Measurements from ENCODE around the gene GBP3. TPM values are rescaled to one million over a fixed set of nuclear protein-coding genes. Genes with fewer than 3 reads are reported as not detected.
A peak's percentile ranks its signal among the peaks of the same experiment; 100 is the strongest.

GBP3 gene
- total and polyA plus RNA-seq, 7 experiments from 2014 or later = 11.1 to 39.9 (median 17.7) TPM

GRCh38 chr1:89064632-89065031, 42.0 kb upstream of the GBP3 start:
- Histone ChIP-seq H3K4me1 (ENCODE audit: control insufficient read depth in 2 of 2, insufficient read depth in 2 of 2, low read length in 2 of 2) (peaks cover 17 to 26% of the 10 kb centered on the region in 2 donors), H3K4me3 (ENCODE audit: low read length) (peak overlapping the region; percentile 56), H3K36me3 (ENCODE audit: control insufficient read depth in 2 of 3, insufficient read depth in 3 of 3, low read length in 3 of 3) (peaks cover 0 to 12% (median 4%) of the 10 kb centered on the region in 3 experiments), H3K27ac (ENCODE audit: low read depth, low read length) (peak overlapping the region; percentile 89), H3K9me3 (ENCODE audit: control insufficient read depth in 2 of 3, low read length in 3 of 3) (no peaks in the 10 kb centered on the region), H3K27me3 (ENCODE audit: control insufficient read depth in 2 of 2, insufficient read depth in 2 of 2, low read length in 2 of 2) (no peaks in the 10 kb centered on the region)
- Mint-ChIP-seq H3K4me3 (peak overlapping the region; percentile 89 to 97 (median 94)), H3K9me3 (no peaks in the 10 kb centered on the region), H3K4me1 (peaks cover 45 to 72% (median 60%) of the 10 kb centered on the region in 7 donors), H3K27me3 (no peaks in the 10 kb centered on the region), H3K36me3 (peaks cover 0 to 49% (median 31%) of the 10 kb centered on the region in 5 donors), H3K27ac (peak overlapping the region; percentile 90 to 98 (median 95))
- ATAC-seq (peak; percentile 69), DNase-seq (peak in 3 of 9 donors; percentile 4 to 7 (median 6))
- POLR2A ChIA-PET = interaction anchor here (0.6 to 4.2 kb wide), 9 partner anchors 8 to 212 kb away, joined by 3 to 29 read pairs (median 6); partner anchors contain the start of genes GBP2 and GBP3
- intact Hi-C loops (cut with micrococcal nuclease) = loop anchor here (1.0 to 5.0 kb wide), 11 partner anchors 30 to 393 kb away; partner anchors contain the start of genes GBP3 (in 2 of the 2), GBP2 (in 1 of the 2), GTF2B (in 1 of the 2) and KYAT3 (in 1 of the 2)
- CTCF ChIA-PET = interaction anchor here (1.0 to 1.4 kb wide), 4 partner anchors 21 to 208 kb away, joined by 3 to 4 read pairs (median 4); partner anchors contain the start of genes GBP3 and GBP5

DNA sequence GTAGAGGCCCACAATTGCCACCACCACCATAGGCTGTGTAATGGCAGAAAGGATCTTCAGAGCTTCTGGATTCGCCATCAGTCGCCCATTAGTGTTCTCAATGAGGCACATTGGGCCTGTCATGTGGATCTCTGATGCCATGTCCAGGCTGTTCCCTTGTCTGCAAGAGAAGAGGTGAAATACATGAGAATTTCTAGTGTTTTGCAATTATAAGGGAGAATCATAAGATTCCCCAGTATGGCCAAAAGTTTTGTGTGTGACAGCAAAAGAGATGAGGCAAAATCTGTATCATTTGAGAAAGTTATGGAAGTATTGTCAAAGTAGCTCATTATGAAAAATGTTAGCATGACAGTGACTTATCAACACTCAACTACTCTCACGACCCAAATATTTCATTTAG, 40.4 kb upstream of the GBP3 start:
- ATAC-seq (no peak), DNase-seq (no peak)
- Mint-ChIP-seq H3K27ac (peak overlapping the region in 7 of 9 donors; percentile 17 to 96 (median 44)), H3K4me3 (peak overlapping the region; percentile 89 to 97 (median 94)), H3K27me3 (no peaks in the 10 kb centered on the region), H3K36me3 (peaks cover 5 to 58% (median 41%) of the 10 kb centered on the region in 5 donors), H3K4me1 (peaks cover 40 to 61% (median 53%) of the 10 kb centered on the region in 7 donors), H3K9me3 (no peaks in the 10 kb centered on the region)
- Histone ChIP-seq H3K36me3 (ENCODE audit: control insufficient read depth in 2 of 3, insufficient read depth in 3 of 3, low read length in 3 of 3) (peaks cover 4 to 27% (median 17%) of the 10 kb centered on the region in 3 experiments), H3K27ac (ENCODE audit: low read depth, low read length) (peak overlapping the region; percentile 29), H3K4me1 (ENCODE audit: control insufficient read depth in 2 of 2, insufficient read depth in 2 of 2, low read length in 2 of 2) (peaks cover 17 to 26% of the 10 kb centered on the region in 2 donors), H3K9me3 (ENCODE audit: control insufficient read depth in 2 of 3, low read length in 3 of 3) (no peaks in the 10 kb centered on the region), H3K4me3 (ENCODE audit: low read length) (peak overlapping the region; percentile 56), H3K27me3 (ENCODE audit: control insufficient read depth in 2 of 2, insufficient read depth in 2 of 2, low read length in 2 of 2) (no peaks in the 10 kb centered on the region)
- intact Hi-C loops (cut with micrococcal nuclease) = loop anchor here in 1 of 2 donors (5.0 kb wide), 1 partner anchor 59 kb away; no protein-coding TSS in a partner anchor
- CTCF ChIA-PET = no interaction called here
- POLR2A ChIA-PET = interaction anchor here (0.7 to 4.2 kb wide), 5 partner anchors 11 to 224 kb away, joined by 3 to 29 read pairs (median 3); partner anchors contain the start of genes GBP3 and GBP5

GRCh38 chr1:89060091-89060490, 37.4 kb upstream of the GBP3 start:
- H3K27ac ChIP-seq (ENCODE audit: low read depth, low read length) = no peak overlapping the region
- H3K9me3 ChIP-seq (ENCODE audit: control insufficient read depth in 2 of 3, low read length in 3 of 3) = no peaks in the 10 kb centered on the region
- CTCF ChIA-PET = no interaction called here
- H3K27me3 ChIP-seq (ENCODE audit: control insufficient read depth in 2 of 2, insufficient read depth in 2 of 2, low read length in 2 of 2) = no peaks in the 10 kb centered on the region
- no peak for ATAC-seq
- DNase-seq = no peak
- H3K9me3 Mint-ChIP-seq = no peaks in the 10 kb centered on the region
- H3K4me1 ChIP-seq (ENCODE audit: control insufficient read depth in 2 of 2, insufficient read depth in 2 of 2, low read length in 2 of 2) = peaks cover 17 to 26% of the 10 kb centered on the region in 2 donors
- no peaks in the 10 kb centered on the region for H3K27me3 Mint-ChIP-seq
- H3K36me3 ChIP-seq (ENCODE audit: control insufficient read depth in 2 of 3, insufficient read depth in 3 of 3, low read length in 3 of 3) = peaks cover 22 to 53% (median 47%) of the 10 kb centered on the region in 3 experiments
- intact Hi-C loops (cut with micrococcal nuclease) = loop anchor here in 1 of 2 donors (5.0 kb wide), 1 partner anchor 62 kb away; no protein-coding TSS in a partner anchor
- H3K4me3 Mint-ChIP-seq = peak overlapping the region in 9 of 10 donors; percentile 17 to 95 (median 66)
- H3K36me3 Mint-ChIP-seq = peaks cover 5 to 75% (median 55%) of the 10 kb centered on the region in 5 donors
- no peak overlapping the region for H3K4me3 ChIP-seq (ENCODE audit: low read length)
- peaks cover 39 to 50% (median 46%) of the 10 kb centered on the region in 7 donors for H3K4me1 Mint-ChIP-seq
- POLR2A ChIA-PET = no interaction called here
- H3K27ac Mint-ChIP-seq = peak overlapping the region in 6 of 9 donors; percentile 34 to 83 (median 46)

DNA sequence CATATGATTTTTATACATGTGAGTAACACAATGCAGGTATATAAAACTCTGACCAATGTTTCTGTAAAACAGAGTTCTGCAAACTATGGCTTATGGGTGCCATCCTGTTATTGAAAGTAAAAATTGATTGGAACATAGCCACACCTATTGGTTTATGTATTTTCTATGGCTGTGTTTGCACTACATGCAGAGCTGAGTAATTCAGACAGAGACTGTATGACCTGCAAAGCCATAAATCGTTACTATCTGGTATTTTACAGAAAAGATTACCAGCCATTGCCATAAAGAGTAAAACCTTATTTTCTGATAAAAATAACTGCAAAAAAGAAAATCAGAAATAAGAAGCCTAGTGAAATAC, 29.3 kb upstream of the GBP3 start:
- peaks cover 29 to 73% (median 38%) of the 10 kb centered on the region in 3 experiments for H3K36me3 ChIP-seq (ENCODE audit: control insufficient read depth in 2 of 3, insufficient read depth in 3 of 3, low read length in 3 of 3)
- H3K36me3 Mint-ChIP-seq = peaks cover 5 to 71% (median 47%) of the 10 kb centered on the region in 5 donors

DNA sequence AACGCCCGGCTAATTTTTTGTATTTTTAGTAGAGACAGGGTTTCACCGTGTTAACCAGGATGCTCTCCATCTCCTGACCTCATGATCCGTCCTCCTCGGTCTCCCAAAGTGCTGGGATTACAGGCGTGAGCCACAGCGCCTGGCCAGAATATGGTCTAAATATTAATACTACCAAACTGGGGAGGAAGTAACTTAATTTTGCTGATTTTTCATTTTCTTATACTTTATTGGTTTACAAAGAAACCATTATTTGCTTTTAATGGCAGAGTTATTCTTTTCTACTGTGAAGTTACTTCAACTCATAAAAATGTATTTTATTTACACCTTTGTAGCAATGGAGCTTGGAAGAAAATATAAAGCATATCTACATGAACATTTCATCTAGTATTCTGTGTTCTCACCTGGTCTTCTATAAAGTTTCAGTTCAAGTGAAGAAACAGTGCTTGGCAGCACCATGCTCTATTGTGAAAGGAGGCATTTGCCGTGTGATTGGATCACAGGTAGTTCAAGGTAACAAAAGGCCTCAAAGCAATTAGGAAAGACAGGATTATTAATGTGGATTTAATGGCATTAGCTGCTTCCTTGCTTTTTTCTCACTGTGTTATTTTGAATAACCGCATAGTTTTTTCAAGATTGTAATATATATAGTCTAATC, 28.8 kb upstream of the GBP3 start:
- Mint-ChIP-seq H3K27me3 (no peaks in the 10 kb centered on the region), H3K36me3 (peaks cover 5 to 66% (median 42%) of the 10 kb centered on the region in 5 donors), H3K27ac (peak overlapping the region in 1 of 9 donors; percentile 47), H3K9me3 (no peaks in the 10 kb centered on the region), H3K4me3 (no peak overlapping the region), H3K4me1 (peaks cover 0 to 23% (median 4%) of the 10 kb centered on the region in 7 donors)
- intact Hi-C loops (cut with micrococcal nuclease) = no loop called here
- no peaks in the 10 kb centered on the region for H3K4me1 ChIP-seq (ENCODE audit: control insufficient read depth in 2 of 2, insufficient read depth in 2 of 2, low read length in 2 of 2)
- no peak overlapping the region for H3K27ac ChIP-seq (ENCODE audit: low read depth, low read length)
- no peaks in the 10 kb centered on the region for H3K27me3 ChIP-seq (ENCODE audit: control insufficient read depth in 2 of 2, insufficient read depth in 2 of 2, low read length in 2 of 2)
- H3K36me3 ChIP-seq (ENCODE audit: control insufficient read depth in 2 of 3, insufficient read depth in 3 of 3, low read length in 3 of 3) = peaks cover 26 to 68% (median 33%) of the 10 kb centered on the region in 3 experiments
- DNase-seq (no peak), ATAC-seq (no peak)
- no peaks in the 10 kb centered on the region for H3K9me3 ChIP-seq (ENCODE audit: control insufficient read depth in 2 of 3, low read length in 3 of 3)
- ChIA-PET CTCF (no interaction called here), POLR2A (no interaction called here)
- H3K4me3 ChIP-seq (ENCODE audit: low read length) = no peak overlapping the region

More for the DNA sequence above, 29.3 kb upstream of the GBP3 start:
- DNase-seq (no peak), ATAC-seq (no peak)
- no peak overlapping the region for H3K27ac ChIP-seq (ENCODE audit: low read depth, low read length)
- H3K4me3 Mint-ChIP-seq = no peak overlapping the region
- H3K27me3 ChIP-seq (ENCODE audit: control insufficient read depth in 2 of 2, insufficient read depth in 2 of 2, low read length in 2 of 2) = no peaks in the 10 kb centered on the region
- H3K27ac Mint-ChIP-seq = no peak overlapping the region
- H3K9me3 ChIP-seq (ENCODE audit: control insufficient read depth in 2 of 3, low read length in 3 of 3) = no peaks in the 10 kb centered on the region
- intact Hi-C loops (cut with micrococcal nuclease) = loop anchor here in 1 of 2 donors (2.0 kb wide), 1 partner anchor 17 kb away; no protein-coding TSS in a partner anchor
- no peak overlapping the region for H3K4me3 ChIP-seq (ENCODE audit: low read length)
- peaks cover 0 to 23% (median 4%) of the 10 kb centered on the region in 7 donors for H3K4me1 Mint-ChIP-seq
- ChIA-PET CTCF (no interaction called here), POLR2A (interaction anchor here (0.8 kb wide), 1 partner anchor 624 kb away, joined by 3 read pairs; no protein-coding TSS in a partner anchor)
- no peaks in the 10 kb centered on the region for H3K4me1 ChIP-seq (ENCODE audit: control insufficient read depth in 2 of 2, insufficient read depth in 2 of 2, low read length in 2 of 2)
- no peaks in the 10 kb centered on the region for H3K9me3 Mint-ChIP-seq
- H3K27me3 Mint-ChIP-seq = no peaks in the 10 kb centered on the region

DNA sequence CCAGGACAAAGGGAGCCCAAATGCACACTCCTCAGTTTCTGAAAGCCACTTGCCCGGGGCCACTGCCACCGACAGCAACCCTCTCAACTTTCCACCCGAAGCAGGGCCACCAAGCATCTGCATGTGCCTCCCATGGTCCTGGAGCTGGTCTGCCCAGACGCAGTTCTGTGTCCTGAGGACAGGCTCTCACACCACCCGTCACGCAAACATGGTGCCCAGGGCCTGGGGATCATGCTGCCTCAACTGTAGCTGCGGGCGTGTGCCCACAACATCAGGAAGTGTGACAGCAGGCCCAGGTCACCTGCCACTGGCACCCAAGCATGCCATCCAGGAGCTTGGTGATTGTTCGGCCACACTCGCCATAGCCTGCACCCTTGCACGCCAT, 28.0 kb upstream of the GBP3 start:
- no peak overlapping the region for H3K27ac ChIP-seq (ENCODE audit: low read depth, low read length)
- DNase-seq = no peak
- no peaks in the 10 kb centered on the region for H3K9me3 ChIP-seq (ENCODE audit: control insufficient read depth in 2 of 3, low read length in 3 of 3)
- no peaks in the 10 kb centered on the region for H3K4me1 ChIP-seq (ENCODE audit: control insufficient read depth in 2 of 2, insufficient read depth in 2 of 2, low read length in 2 of 2)
- ChIA-PET POLR2A (interaction anchor here (0.6 kb wide), 1 partner anchor 218 kb away, joined by 3 read pairs; no protein-coding TSS in a partner anchor), CTCF (interaction anchor here (0.6 kb wide), 1 partner anchor 199 kb away, joined by 3 read pairs; no protein-coding TSS in a partner anchor)
- Mint-ChIP-seq H3K9me3 (no peaks in the 10 kb centered on the region), H3K27ac (peak overlapping the region in 3 of 9 donors; percentile 32 to 78 (median 78)), H3K27me3 (no peaks in the 10 kb centered on the region), H3K4me3 (no peak overlapping the region), H3K36me3 (peaks cover 5 to 59% (median 36%) of the 10 kb centered on the region in 5 donors), H3K4me1 (peaks cover 0 to 20% (median 4%) of the 10 kb centered on the region in 7 donors)
- intact Hi-C loops (cut with micrococcal nuclease) = no loop called here
- ATAC-seq = no peak
- peaks cover 22 to 60% (median 28%) of the 10 kb centered on the region in 3 experiments for H3K36me3 ChIP-seq (ENCODE audit: control insufficient read depth in 2 of 3, insufficient read depth in 3 of 3, low read length in 3 of 3)
- H3K4me3 ChIP-seq (ENCODE audit: low read length) = no peak overlapping the region
- no peaks in the 10 kb centered on the region for H3K27me3 ChIP-seq (ENCODE audit: control insufficient read depth in 2 of 2, insufficient read depth in 2 of 2, low read length in 2 of 2)

Data from naive thymus-derived CD4-positive, alpha-beta T cell (primary cell).